Transverse colon (tissue), 4 donors: ENCODE data around the gene LMBR1L. TPM values are rescaled to one million over a fixed set of nuclear protein-coding genes. Genes with fewer than 3 reads are reported as not detected.

Experiments used
- DNase-seq: peaks from one replicate; pipeline ENCODE4 v3.0.0-alpha.2; 2019
- H3K27ac ChIP-seq, 4 donors: fragments of 200-600 bp; sonication (generic); 2 replicates each; pipeline ENCODE4 v1.5.1; 2016 to 2018; ENCODE audit warnings: inconsistent platforms in 4 of 4
- H3K27me3 ChIP-seq: fragments of 200-600 bp; sonication (generic); 2 replicates; pipeline ENCODE4 v1.5.1; 2017; ENCODE audit warnings: inconsistent platforms
- H3K36me3 ChIP-seq, 4 donors: fragments of 200-600 bp; sonication (generic); 2 replicates each; pipeline ENCODE4 v1.5.1; 2017 to 2019; ENCODE audit warnings: inconsistent platforms in 4 of 4
- H3K4me1 ChIP-seq, 4 donors: fragments of 200-600 bp; sonication (generic); 2 replicates each; pipeline ENCODE4 v1.5.1; 2017 to 2020; ENCODE audit warnings: inconsistent platforms in 4 of 4
- H3K4me3 ChIP-seq, 4 donors: fragments of 200-600 bp; sonication (generic); 1 replicate in 1 of 4; 2 replicates in 3 of 4; pipeline versions ENCODE4 v1.5.1 to v1.6.1; 2017 to 2019; ENCODE audit warnings: inconsistent platforms in 4 of 4
- H3K9me3 ChIP-seq, 2 donors: fragments of 200-600 bp; sonication (generic); 2 replicates each; pipeline ENCODE4 v1.5.1; 2017 to 2019; ENCODE audit warnings: inconsistent platforms in 2 of 2
- CTCF ChIP-seq, 5 experiments: fragments of 200-600 bp in 3 of 5; fragments of 450-650 bp in 2 of 5; sonication (generic) in 3 of 5; IDR thresholded peaks; 1 replicate in 2 of 5; 2 replicates in 3 of 5; pipeline ENCODE4 v1.5.1; 2016 to 2017; ENCODE audit warnings: antibody characterized with exemption in 5 of 5, inconsistent platforms in 3 of 5, mild to moderate bottlenecking in 2 of 5, moderate library complexity in 1 of 5
- EP300 ChIP-seq: sonication (generic); formaldehyde crosslinking; IDR thresholded peaks from one replicate; pipeline ENCODE4 v1.6.1; 2017; ENCODE audit warnings: antibody characterized with exemption, low read depth
- POLR2A ChIP-seq: fragments of 450-650 bp; IDR thresholded peaks from one replicate; pipeline ENCODE4 v1.6.1; 2016; ENCODE audit warnings: antibody characterized with exemption, mild to moderate bottlenecking, moderate library complexity
- POLR2AphosphoS5 ChIP-seq, 3 donors: sonication (generic); formaldehyde crosslinking; IDR thresholded peaks; one replicate each; pipeline ENCODE4 v1.6.1; 2016; ENCODE audit warnings: antibody characterized with exemption in 3 of 3
- WGBS, 2 donors: methylation state at CpG; one replicate each; pipeline ENCODE4 v1.1.5; 2018; ENCODE audit warnings: low coverage in 1 of 2; 5-methylcytosine and 5-hydroxymethylcytosine counted together
- in situ Hi-C, 4 donors: fragments of 200-750 bp; cut with MboI; loops; one replicate each; pipeline versions ENCODE4 v1.15.0 to v1.15.1; 2017; ENCODE audit warnings: low sequenced_read_pairs in 3 of 4, low pct_ligation_motif_present in 1 of 4, low pct_unique_long_range_greater_than_20kb in 1 of 4
- intact Hi-C: fragments of 100-400 bp; cut with DNase I; formaldehyde crosslinking; loops from one replicate; pipeline ENCODE4 v1.15.1; 2023; ENCODE audit warnings: low total_unique reads
- total RNA-seq, 4 donors: library from RNA; depleted of rRNA; stranded (reverse); fragments of >200 nt; gene quantifications; one replicate each; pipeline ENCODE4 v1.1.0, GENCODE V29; 2016

LMBR1L gene
- total RNA-seq, 4 donors from 2014 or later = 72.6 to 125 (median 82.1) TPM

GRCh38 chr12:49084438-49084837 lies 26.2 kb downstream of the LMBR1L start:
- Histone ChIP-seq H3K4me1 (peaks cover under 1 to 12% (median 8%) of the 10 kb centered on the region in 4 donors), H3K27me3 (peaks cover 11% of the 10 kb centered on the region), H3K36me3 (no peaks in the 10 kb centered on the region), H3K27ac (no peak overlapping the region), H3K4me3 (no peak overlapping the region), H3K9me3 (no peaks in the 10 kb centered on the region)
- 100% methylated on average over 3 of the region's 3 CpGs for WGBS, 2 donors
- intact Hi-C loops (loop anchor here (10.0 kb wide), 1 partner anchor 150 kb away; no protein-coding TSS in a partner anchor), in situ Hi-C loops (loop anchor here in 3 of 4 donors (10.0 to 25.0 kb wide), 2 partner anchors 150 to 153 kb away; no protein-coding TSS in a partner anchor)
- no peak for TF ChIP-seq POLR2AphosphoS5 (IDR thresholded peaks at IDR 0.05)
- no peak for DNase-seq

- DNase-seq = no peak
- WGBS, 2 donors = 79% methylated on average over 1 of the region's 1 CpG; no CpG with 5 or more reads in 1 of the 2 donors
- H3K4me1 ChIP-seq = no peaks in the 10 kb centered on the region
- TF ChIP-seq EP300 = no peak
- no peak for TF ChIP-seq POLR2A
- no peak for TF ChIP-seq CTCF (IDR thresholded peaks at IDR 0.05)
- no peak for TF ChIP-seq POLR2AphosphoS5 (IDR thresholded peaks at IDR 0.05)
- intact Hi-C loops = loop anchor here (10.0 kb wide), 1 partner anchor 155 kb away; no protein-coding TSS in a partner anchor
- in situ Hi-C loops = loop anchor here in 3 of 4 donors (10.0 to 25.0 kb wide), 2 partner anchors 155 to 158 kb away; no protein-coding TSS in a partner anchor
- H3K36me3 ChIP-seq = no peaks in the 10 kb centered on the region
- H3K9me3 ChIP-seq = no peaks in the 10 kb centered on the region
- no peak overlapping the region for H3K4me3 ChIP-seq
- no peak overlapping the region for H3K27ac ChIP-seq
- H3K27me3 ChIP-seq = no peaks in the 10 kb centered on the region
These were observed 30.9 kb downstream of the LMBR1L start for GRCh38 chr12:49079793-49080192.

GRCh38 chr12:49070971-49071370 lies 39.7 kb downstream of the LMBR1L start:
- 89 to 96% methylated on average over 11 of the region's 11 CpGs for WGBS, 2 donors
- TF ChIP-seq CTCF (IDR thresholded peaks at IDR 0.05) (no peak), POLR2AphosphoS5 (IDR thresholded peaks at IDR 0.05) (no peak), POLR2A (no peak), EP300 (no peak)
- no peaks in the 10 kb centered on the region for H3K27me3 ChIP-seq

GRCh38 chr12:49069507-49070346 lies 40.9 kb downstream of the LMBR1L start, which contains the start of gene RHEBL1:
RHEBL1 (minus strand) TSS chr12:49069979; CDS start chr12:49069785, 194 bp downstream.
- TF ChIP-seq EP300 (no peak), POLR2AphosphoS5 (IDR thresholded peaks at IDR 0.05) (peak in 2 of 3 donors; percentile 54 to 68), CTCF (IDR thresholded peaks at IDR 0.05) (peak in 1 of 5 experiments; percentile 15), POLR2A (peak; percentile 40)
- in situ Hi-C loops = loop anchor here in 3 of 4 donors (5.0 to 10.0 kb wide), 3 partner anchors 53 to 165 kb away; no protein-coding TSS in a partner anchor
- peaks cover 4 to 13% (median 12%) of the 10 kb centered on the region in 4 donors for H3K4me1 ChIP-seq
- intact Hi-C loops = loop anchor here (10.0 kb wide), 1 partner anchor 55 kb away; no protein-coding TSS in a partner anchor
- H3K4me3 ChIP-seq = peak within 1 kb of the TSS; percentile 63 to 84 (median 66)
- peak; percentile 99 for DNase-seq
- 0% methylated on average over 3 to 59 of the region's 60 CpGs for WGBS, 2 donors
- H3K9me3 ChIP-seq = no peaks in the 10 kb centered on the region
- H3K27ac ChIP-seq = peak within 1 kb of the TSS; percentile 77 to 88 (median 84)
- no peaks in the 10 kb centered on the region for H3K27me3 ChIP-seq
- H3K36me3 ChIP-seq = no peaks in the 10 kb centered on the region

More at GRCh38 chr12:49070971-49071370, 39.7 kb downstream of the LMBR1L start:
- no peaks in the 10 kb centered on the region for H3K9me3 ChIP-seq
- no peak for DNase-seq
- in situ Hi-C loops (no loop called here), intact Hi-C loops (no loop called here)
- H3K27ac ChIP-seq = no peak overlapping the region
- H3K4me1 ChIP-seq = peaks cover 4 to 13% (median 12%) of the 10 kb centered on the region in 4 donors
- no peak overlapping the region for H3K4me3 ChIP-seq
- H3K36me3 ChIP-seq = no peaks in the 10 kb centered on the region
